HPDE6-E6E7 (cell line): ENCODE results near the gene CDCA4.
"Not testable (repeated sequence)": the region's sequence is repeated elsewhere in the genome, so short reads cannot be mapped to it uniquely, and the experiment has no call there.

Source experiments
- DNase-seq: peaks from one replicate; pipeline ENCODE4 v3.0.0; 2011; ENCODE audit warnings: missing footprints; ENCODE audit errors: extremely low spot score

Gene CDCA4

GRCh38 chr14:105033412-105033900 lies 12.6 kb upstream of the CDCA4 start:
- DNase-seq = not testable (repeated sequence)

GRCh38 chr14:105032451-105032901 lies 11.6 kb upstream of the CDCA4 start:
- DNase-seq = not testable (repeated sequence)

GRCh38 chr14:105030836-105031396 lies 10.0 kb upstream of the CDCA4 start:
- DNase-seq = no peak

DNA sequence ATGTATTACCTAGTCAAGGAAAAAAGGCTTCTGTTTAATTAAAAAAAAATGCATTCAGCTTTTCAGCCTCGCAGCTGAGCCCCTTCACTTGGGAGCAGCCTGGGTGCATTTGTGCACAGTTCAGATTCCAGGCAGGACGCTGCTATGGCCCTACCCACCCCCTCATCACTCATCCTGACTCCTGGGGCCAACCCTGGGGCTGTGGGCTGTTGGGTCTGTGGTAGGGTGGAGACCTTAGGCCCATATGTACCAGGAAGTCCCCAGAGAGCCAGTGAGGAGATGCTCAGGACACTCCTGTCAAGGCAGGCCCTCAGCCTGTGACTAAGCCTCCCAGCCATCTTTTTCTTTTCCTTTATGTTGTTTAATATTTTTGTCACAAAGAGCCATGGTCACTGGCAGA lies 9.3 kb upstream of the CDCA4 start:
- DNase-seq = no peak

GRCh38 chr14:105029402-105029801 lies 8.5 kb upstream of the CDCA4 start:
- DNase-seq = no peak

- DNase-seq = no peak
These were observed 7.5 kb upstream of the CDCA4 start for GRCh38 chr14:105028251-105028927.

GRCh38 chr14:105027718-105028117 lies 6.8 kb upstream of the CDCA4 start:
- DNase-seq = not testable (repeated sequence)

- no peak for DNase-seq
These were observed 6.1 kb upstream of the CDCA4 start for GRCh38 chr14:105026802-105027563.

GRCh38 chr14:105026033-105026785 lies 5.3 kb upstream of the CDCA4 start:
- no peak for DNase-seq

DNA sequence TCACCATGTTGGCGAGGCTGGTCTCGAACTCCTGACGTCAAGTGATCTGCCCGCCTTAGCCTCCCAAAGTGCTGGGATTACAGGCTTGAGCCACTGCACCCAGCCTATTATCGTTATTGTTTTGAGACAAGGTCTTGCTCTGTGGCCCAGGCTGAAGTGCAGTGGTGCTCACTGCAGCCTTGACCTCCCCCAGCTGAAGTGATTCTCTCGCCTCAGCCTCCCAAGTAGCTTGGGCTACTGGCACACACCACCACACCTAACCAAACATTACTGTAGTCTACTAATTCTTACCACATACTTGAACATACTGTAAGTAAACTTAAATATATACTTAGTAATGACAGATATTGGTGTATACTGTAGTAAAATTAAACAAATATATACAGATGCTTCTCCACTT lies 4.5 kb upstream of the CDCA4 start:
- DNase-seq = no peak

GRCh38 chr14:105023791-105024480 lies 3.1 kb upstream of the CDCA4 start:
- DNase-seq = no peak

- DNase-seq = no peak
These were observed 2.3 kb upstream of the CDCA4 start for GRCh38 chr14:105023144-105023543.

- no peak for DNase-seq
These were observed 1.4 kb upstream of the CDCA4 start for GRCh38 chr14:105022276-105022670.

- DNase-seq = no peak
These were observed 883 bp upstream of the CDCA4 start for GRCh38 chr14:105021656-105022275.

- DNase-seq = no peak
These were observed 745 bp downstream of the CDCA4 start for GRCh38 chr14:105019861-105020814.

DNA sequence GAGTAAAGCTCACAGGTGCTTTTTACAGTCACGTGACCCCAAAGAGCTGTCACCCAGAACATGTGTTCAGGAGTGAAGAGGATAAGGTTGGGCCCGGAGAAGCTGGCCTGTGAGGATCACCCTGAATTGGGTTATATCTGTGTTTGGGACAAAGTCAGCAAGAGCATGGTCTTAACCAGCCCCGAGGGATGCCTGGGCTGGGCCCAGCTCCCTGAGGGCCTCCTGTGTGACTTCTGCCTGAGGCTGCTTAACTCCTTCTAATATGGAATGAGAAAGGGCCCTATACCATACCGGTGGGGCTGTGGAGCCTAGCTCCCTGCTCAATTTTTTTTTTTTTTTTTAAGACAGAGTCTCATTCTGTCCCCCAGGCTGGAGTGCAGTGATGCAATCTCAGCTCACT lies 2.5 kb downstream of the CDCA4 start:
- DNase-seq = no peak

- no peak for DNase-seq
These were observed 5.0 kb downstream of the CDCA4 start for GRCh38 chr14:105015905-105016304.

- DNase-seq = no peak
These were observed 5.6 kb downstream of the CDCA4 start for GRCh38 chr14:105015242-105015641.

- DNase-seq = no peak
These were observed 6.3 kb downstream of the CDCA4 start for GRCh38 chr14:105014631-105015030.

DNA sequence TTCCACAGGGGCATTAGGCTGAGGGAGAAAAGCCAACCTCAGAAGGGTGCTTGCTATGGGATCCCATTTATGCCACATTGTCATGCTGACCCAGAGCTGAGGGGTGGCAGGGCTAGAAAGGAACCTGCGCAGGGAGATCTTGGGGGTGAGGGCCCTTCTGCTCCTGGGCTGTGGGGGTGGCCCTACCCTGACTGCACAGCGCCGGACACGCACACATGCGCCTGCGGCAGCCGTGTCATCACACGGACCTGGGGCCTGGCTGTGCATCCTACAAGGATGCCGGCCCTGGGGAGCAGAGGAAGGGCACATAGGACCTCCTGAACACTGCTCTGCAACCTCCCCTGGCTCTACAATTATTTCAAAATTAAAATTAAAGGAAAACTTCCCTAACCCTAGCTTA lies 6.9 kb downstream of the CDCA4 start:
- no peak for DNase-seq
